TTC549 (cell line): ENCODE measurements around the gene XRN1.
"Not testable (repeated sequence)": the region's sequence is repeated elsewhere in the genome, so short reads cannot be mapped to it uniquely, and the experiment has no call there.

ENCODE experiments used
- FAIRE-seq: peaks from 2 replicates; lab custom pipeline; 2012; peaks lifted over from hg19 to GRCh38; lab: Jason Lieb, UNC

XRN1 gene

DNA sequence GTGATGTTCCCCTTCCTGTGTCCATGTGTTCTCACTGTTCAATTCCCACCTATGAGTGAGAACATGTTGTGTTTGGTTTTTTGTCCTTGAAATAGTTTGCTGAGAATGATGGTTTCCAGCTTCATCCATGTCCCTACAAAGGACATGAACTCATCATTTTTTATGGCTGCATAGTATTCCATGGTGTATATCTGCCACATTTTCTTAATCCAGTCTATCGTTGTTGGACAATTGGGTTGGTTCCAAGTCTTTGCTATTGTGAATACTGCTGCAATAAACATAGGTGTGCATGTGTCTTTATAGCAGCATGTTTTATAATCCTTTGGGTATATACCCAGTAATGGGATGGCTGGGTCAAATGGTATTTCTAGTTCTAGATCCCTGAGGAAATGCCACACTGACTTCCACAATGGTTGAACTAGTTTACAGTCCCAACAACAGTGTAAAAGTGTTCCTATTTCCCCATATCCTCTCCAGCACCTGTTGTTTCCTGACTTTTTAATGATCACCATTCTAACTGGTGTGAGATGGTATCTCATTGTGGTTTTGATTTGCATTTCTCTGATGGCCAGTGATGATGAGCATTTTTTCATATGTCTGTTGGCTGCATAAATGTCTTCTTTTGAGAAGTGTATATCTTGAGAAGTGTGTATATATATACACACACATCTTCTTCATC is 123.4 kb downstream of the XRN1 start:
- FAIRE-seq, result not testable (repeated sequence)

DNA sequence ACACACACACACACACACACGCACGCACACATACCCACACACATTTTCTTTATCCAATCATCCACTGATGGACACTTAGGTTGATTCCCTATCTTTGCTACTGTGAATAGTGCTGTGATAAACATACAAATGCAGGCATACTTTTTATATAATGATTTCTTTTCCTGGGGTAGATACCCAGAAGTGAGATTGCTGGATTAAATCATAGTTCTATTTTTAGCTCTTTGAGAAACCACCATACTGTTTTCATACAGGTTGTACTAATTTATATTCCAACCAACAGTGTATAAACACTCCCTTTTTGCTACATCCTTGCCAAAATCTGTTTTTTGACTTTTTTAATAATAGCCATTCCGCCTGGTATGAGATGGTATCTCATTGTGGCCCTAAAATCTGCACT is 127.9 kb downstream of the XRN1 start:
- FAIRE-seq, result no peak

DNA sequence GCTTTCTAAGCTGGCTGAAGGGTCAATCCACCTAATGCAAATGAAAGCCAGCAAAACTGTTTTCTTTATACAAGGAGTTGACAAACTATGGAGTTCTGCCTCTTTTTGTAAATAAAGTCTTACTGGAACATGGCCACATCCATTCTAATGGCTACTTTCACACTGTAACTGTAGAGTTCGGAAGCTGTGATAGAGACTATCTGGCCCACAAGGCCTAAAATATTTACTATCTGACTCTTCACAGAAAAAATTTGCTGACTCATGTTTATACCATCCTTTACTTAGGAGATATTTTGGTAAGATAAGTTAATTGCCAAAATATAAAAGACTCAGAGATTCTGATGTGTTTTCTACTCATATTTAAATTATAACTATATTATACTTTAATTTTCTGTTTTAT is 128.7 kb downstream of the XRN1 start:
- FAIRE-seq, result no peak

GRCh38 chr3:142318331-142318730 is 129.5 kb downstream of the XRN1 start:
- no peak for FAIRE-seq

- FAIRE-seq, result not testable (repeated sequence)
These were observed 131.9 kb downstream of the XRN1 start for GRCh38 chr3:142315978-142316388.

DNA sequence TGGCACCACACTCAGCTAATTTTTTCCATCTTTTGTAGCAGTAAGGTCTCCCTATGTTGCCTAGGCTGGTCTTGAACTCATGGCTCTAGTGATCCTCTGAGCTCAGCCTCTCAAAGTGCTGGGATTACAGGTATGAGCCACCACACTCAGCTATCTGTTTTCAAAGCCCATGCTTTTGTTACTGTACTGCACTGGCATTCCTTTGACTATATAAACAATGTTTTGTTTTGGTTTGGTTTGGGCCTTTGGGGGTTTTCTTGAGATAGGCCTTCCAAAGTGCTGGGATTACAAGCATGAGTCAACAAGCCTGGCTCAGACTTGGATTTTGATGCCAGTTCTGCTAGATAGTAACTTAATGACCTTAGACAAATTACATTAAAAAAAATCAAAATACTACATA is 132.8 kb downstream of the XRN1 start:
- no peak for FAIRE-seq

DNA sequence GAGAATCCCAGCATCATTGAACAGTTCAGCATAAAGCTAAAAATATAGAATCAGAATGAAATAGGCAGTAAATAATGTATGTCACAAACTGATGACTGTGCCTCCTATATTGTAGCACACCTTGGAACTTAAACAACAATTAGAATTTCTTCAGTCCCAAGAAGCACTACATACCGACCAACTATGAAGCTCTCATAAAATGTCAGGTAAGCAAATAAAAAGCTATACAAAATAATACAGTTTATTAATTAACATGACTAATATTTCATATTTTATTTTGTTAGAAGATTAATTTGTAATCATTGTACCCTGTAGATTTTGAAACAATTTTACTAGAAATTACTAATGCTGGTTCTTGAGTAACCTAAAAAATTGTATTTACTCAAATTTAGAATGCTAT is 137.4 kb downstream of the XRN1 start:
- no peak for FAIRE-seq

DNA sequence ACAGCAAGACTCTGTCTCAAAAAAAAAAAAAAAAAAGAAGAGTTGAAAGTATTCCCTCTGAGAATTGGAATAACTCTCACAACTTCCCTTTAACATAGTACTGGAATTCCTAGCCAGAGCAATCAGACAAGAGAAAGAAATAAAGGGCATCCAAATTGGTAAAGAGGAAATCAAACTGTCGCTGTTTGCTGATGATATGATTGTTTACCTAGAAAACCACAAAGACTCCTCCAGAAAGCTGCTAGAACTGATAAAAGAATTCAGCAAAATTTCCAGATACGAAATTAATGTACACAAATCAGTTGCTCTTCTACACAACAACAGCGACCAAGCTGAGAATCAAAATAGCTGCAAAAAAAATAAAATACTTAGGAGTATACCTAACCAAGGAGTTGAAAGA is 145.0 kb downstream of the XRN1 start:
- FAIRE-seq, result not testable (repeated sequence)

DNA sequence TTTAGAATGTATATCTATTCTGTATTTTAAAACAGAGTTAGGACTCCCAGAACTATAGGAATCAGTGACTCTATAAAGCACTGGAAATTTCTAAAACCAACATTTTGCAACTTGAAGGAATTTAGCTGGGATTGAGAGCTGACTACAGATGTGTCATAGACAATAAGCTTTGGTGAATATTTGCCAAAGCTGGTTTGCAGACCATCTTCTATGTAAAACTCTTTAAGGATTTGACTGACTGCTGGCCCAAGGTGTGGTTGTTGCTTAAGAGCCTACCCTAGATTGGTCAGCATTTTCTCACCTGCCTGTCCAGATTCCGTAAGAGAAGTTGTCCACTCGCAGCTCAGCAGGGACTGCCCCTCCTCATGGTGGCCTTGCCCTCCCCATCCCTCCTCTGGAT is 149.2 kb downstream of the XRN1 start:
- FAIRE-seq, result no peak

DNA sequence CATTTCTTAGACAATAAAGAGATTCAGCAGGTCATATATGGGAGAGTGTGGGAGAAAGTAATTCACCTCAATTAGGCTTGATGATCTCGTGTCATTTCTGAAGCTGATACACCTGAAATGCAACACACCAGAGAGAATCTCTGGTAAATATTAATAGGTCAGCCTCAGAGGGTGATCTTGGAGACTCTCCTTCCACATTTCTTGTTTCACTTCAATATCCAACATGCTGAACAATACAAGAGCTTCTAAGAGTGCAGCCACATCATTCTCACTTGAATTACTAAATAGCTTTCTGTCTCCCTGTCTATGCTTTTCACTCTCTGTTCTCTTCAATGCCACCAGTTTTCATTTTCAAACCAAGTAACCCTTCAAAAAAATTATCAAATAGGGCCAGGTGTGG is 151.3 kb downstream of the XRN1 start:
- FAIRE-seq, result no peak

- FAIRE-seq, result no peak
These were observed 159.8 kb downstream of the XRN1 start for GRCh38 chr3:142287866-142288638.

DNA sequence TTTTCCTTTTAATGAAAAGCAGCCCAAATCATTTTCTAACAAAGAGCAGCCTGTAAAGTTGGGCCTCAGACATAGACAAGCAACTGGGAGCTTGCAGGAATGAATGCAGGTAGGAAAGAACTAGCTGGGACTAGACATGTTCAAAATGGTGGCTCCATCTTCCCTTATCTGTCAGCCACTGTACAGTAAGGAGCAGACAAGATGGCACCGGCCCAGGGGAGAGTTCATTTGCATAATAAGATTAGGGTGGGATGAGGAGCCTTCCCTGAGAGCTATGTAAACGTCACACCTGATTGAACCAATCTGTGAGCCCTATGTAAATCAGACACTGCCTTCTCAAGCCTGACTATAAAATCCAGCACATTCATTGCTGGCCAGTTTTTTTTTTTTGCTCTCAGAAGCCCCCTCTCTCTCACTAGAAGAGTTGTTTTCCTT is 162.7 kb downstream of the XRN1 start:
- no peak for FAIRE-seq

GRCh38 chr3:142282503-142282902 is 165.3 kb downstream of the XRN1 start:
- no peak for FAIRE-seq

GRCh38 chr3:142281474-142281873 is 166.4 kb downstream of the XRN1 start:
- no peak for FAIRE-seq

- peak; percentile 19 for FAIRE-seq
These were observed 167.8 kb downstream of the XRN1 start for GRCh38 chr3:142279965-142280590.

DNA sequence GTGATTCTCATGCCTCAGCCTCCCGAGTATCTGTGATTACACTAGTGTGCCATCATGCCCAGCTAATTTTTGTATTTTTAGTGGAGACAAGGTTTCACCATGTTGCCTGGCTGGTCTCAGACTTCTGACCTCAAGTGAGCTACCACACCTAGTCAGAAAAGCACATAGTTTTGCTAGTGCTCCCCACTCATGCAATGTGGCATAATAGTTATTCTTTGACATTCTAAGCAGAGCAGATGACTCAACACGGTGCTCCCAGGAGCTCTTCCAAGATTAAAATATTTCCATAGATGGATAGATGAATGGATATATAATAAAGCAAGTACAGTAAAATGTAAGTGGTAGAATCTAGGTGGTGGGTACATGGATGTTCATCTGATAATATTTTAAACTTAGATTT is 169.4 kb downstream of the XRN1 start:
- FAIRE-seq, result no peak

- no peak for FAIRE-seq
These were observed 171.1 kb downstream of the XRN1 start for GRCh38 chr3:142276781-142277180.

- FAIRE-seq, result no peak
These were observed 172.0 kb downstream of the XRN1 start for GRCh38 chr3:142275856-142276255.

- FAIRE-seq, result no peak
These were observed 172.9 kb downstream of the XRN1 start for GRCh38 chr3:142274908-142275307.

- no peak for FAIRE-seq
These were observed 174.3 kb downstream of the XRN1 start for GRCh38 chr3:142273501-142273900.

GRCh38 chr3:142272200-142272891 is 175.5 kb downstream of the XRN1 start:
- no peak for FAIRE-seq

DNA sequence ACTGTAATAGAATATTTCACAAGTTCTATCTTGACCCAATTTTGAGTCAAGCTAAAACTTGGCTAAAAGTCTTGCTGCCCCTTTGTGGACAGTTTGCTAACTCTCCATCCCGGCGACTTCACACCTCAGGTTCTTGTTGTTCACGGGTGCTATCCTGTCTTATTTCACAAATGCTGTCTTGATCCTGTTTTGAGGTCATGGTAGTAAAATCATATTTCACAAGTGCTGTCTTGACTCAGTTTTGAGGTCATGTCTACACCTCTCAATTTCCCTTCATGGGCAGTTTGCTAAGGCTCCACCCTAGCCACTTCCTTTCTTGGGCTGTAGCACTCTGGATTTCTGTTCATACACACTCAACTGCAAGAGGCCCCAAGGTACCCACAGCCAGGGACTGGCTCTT is 177.4 kb downstream of the XRN1 start:
- FAIRE-seq, result no peak

DNA sequence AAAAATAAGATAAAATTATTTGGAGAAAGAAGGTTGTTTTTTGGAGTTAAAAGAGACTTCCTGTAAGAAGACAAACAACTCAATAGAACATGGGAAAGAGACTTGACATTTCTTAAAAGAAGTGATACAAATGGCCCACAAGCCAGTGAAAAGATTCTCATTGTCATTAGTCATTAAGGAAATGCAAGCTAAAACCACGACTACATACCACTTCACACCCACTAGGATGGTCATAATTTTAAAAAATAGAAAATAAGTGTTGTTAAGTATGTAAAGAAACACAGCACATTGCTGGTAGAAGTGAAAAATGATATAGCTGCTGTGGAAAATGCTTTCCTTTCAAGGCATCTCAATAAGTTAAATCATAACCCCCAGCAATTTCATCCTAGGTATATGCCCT is 178.1 kb downstream of the XRN1 start:
- no peak for FAIRE-seq
